IPS DF 4.7 (cell line): ENCODE measurements around the gene ALDH5A1.
"Not testable (repeated sequence)": the region's sequence is repeated elsewhere in the genome, so short reads cannot be mapped to it uniquely, and the experiment has no call there.

Source experiments
- DNase-seq: peaks from one replicate; pipeline ENCODE4 v3.0.0-alpha.2; 2013; ENCODE audit warnings: low spot score; ENCODE audit errors: extremely low read depth

ALDH5A1 gene

DNA sequence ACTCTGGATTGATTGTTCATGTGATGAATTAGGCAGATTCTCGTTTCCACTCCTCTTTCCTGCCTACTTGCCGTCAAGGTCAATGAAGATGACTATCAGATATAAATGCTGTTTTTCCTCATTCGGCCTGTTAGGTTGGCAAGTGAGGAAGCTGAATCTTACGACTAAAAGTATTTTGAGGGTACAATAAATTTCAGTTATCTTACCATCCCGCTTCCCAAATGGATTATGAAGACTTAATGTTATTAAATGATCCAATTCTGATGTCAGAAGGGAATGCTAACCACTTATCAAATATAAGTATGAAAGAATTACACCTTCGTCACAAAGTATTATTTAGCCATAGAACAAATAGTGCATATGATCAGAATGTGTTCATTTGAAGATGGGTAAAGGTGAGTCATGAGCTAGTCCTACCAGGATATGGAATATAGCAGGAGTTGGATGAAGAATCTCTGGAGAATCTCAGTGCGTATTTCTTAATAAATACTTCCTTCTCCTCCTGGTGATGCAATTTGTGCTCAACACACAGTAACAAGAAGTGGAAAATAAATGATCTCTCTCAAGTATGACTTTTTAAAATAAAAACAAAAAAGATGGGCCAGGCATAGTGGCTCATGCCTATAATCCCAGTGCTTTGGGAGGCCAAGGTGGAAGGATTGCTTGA lies 10.0 kb upstream of the ALDH5A1 start:
- DNase-seq, result no peak

- DNase-seq, result no peak
Observed at GRCh38 chr6:24486065-24486464, 8.7 kb upstream of the ALDH5A1 start.

DNA sequence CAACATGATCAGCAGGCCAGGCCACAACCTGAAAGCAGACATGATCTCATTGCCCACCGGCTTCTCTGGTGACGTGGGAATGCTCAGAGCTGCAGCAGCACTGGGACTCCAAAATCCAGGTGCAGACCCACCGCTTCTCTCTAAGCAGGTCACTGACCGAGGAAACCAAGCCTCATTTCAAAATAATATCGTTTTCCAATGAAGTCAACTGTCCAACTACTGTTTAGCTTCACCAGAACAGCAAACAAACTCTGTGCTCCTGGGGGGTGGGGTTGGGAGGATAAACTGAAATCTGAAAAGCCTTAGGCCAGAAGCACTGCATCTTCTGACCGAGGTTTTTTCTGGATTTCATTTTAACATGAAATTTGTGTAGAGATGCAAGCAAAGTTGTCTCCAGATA lies 5.3 kb upstream of the ALDH5A1 start, which contains the start of gene GPLD1:
Gene GPLD1, minus strand, starts transcription at position 109 of the 400 bp plus-strand sequence. Its CDS starts 67 bp downstream, at position 42.
- no peak for DNase-seq

DNA sequence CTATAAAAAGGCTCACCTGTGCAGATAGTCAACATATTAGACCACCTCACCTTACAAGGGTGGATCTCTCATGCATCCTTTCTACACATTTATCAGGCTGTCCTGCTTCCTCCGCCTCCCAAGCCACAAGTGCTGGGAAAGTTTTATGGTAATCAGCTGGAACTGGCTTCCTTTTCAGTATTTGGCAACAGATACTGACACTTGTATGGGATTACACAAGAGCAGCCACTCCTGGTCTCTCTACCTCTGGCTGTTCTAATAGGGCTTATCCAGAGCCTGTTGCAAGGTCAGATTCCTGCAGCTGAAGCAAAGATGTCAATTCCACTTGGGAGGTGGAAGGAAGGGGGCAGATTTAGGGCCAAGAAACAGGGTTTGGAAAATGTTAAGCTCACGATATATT lies 4.9 kb upstream of the ALDH5A1 start:
- no peak for DNase-seq

GRCh38 chr6:24490948-24491347 lies 3.8 kb upstream of the ALDH5A1 start:
- DNase-seq, result no peak

GRCh38 chr6:24492475-24492874 lies 2.3 kb upstream of the ALDH5A1 start:
- no peak for DNase-seq

- DNase-seq, result no peak
Observed at GRCh38 chr6:24493945-24494820, 586 bp upstream of the ALDH5A1 start.

DNA sequence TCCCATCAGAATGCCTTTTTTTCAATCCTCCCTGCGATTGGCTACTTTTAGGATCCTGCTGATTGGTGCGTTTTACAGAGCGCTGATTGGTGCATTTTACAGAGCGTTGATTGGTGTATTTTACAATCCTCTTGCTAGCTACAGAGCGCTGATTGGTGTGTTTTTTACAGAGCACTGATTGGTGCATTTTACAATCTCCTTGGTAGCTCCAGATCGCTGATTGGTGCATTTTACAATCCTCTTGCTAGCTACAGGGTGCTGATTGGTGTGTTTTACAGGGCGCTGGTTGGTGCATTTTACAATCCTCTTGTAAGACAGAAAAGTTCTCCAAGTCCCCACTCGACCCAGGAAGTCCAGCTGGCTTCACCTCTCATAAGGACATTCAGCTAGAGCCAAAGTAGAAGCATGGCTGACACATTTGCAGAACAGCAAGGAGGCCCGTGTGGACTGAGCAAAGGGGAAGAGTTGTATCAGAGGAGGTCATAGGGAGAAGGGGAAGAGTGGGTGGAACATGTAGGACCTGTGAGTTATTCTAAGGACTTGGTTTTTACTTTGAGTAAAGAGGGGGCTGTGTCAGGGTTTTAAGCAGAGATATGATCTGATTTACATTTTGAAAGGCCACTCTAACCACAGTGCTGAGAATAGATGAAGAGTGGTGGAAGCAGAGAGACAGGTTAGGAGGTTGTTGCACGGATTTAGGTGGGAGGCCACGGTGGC lies 2.6 kb downstream of the ALDH5A1 start:
- DNase-seq, result no peak

DNA sequence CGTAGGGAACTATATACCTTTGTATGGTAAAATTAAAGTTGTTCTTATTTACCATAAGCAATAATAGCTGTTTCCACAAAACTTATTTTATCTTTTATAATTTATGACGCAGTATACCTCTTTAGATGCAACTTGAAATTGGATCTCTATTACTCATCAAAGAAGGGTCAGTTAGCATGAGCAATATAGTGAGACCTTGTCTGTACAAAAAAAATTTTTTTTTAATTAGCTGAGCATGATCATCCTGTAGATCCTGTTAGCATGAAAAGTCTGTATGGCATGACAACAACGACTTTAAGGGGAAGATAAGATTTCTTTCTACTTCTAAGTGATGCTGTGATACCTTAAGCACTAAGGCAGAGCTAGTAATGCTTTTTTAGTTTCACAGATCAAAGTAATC lies 5.9 kb downstream of the ALDH5A1 start:
- no peak for DNase-seq

DNA sequence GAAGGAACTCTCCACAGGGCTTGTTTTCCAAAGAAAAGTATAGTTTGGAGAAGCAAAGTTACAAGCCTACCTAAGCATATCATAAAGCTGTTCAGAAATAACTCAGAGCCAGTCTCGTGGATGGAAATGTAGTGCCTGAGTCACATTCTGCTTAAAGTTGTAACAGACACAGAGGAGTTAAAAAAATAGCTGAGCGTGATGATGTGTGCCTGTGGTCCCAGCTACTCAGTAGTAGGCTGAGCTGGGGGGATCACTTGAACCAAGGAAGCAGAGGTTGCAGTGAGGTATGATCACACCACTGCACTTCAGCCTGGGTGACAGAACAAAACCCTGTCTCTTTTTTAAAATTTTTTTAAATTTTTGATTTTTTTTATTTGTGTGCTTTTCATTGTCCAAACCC lies 6.6 kb downstream of the ALDH5A1 start:
- DNase-seq, result no peak

GRCh38 chr6:24501914-24502313 lies 7.1 kb downstream of the ALDH5A1 start:
- DNase-seq, result no peak

GRCh38 chr6:24504287-24504648 lies 9.5 kb downstream of the ALDH5A1 start:
- no peak for DNase-seq

GRCh38 chr6:24504649-24505586 lies 10.1 kb downstream of the ALDH5A1 start:
- no peak for DNase-seq

DNA sequence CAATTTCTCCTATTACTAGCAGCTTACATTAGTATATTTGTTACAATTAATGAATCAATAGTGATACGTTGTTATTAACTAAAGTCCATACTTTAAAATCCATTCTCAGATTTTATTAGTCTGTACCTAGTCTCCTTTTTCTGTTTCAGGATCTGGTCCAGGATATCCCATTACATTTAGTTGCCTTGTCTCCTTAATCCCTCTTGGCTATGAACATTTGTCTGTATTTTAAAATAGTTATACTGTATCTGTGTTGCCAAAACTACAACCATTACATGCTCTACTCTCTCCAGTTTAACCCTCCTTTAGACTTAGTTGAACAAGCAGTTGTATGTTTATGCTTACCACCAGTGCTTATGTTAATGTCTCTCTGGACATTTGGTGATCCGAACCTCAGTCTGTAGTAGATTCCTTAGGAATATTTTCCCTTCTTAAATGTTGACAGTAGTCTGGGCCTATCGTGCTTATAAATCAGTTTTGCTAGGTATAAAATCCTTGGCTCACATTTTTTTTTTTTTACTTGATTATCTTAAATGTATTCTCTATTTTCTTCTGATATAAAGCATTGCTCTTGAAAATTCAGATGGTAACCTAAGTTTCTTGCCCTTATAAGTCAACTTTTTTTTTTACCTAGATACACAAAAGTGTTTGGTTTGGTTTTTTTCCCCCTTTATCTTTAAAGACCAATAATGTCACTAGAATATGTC lies 12.2 kb downstream of the ALDH5A1 start:
- no peak for DNase-seq

DNA sequence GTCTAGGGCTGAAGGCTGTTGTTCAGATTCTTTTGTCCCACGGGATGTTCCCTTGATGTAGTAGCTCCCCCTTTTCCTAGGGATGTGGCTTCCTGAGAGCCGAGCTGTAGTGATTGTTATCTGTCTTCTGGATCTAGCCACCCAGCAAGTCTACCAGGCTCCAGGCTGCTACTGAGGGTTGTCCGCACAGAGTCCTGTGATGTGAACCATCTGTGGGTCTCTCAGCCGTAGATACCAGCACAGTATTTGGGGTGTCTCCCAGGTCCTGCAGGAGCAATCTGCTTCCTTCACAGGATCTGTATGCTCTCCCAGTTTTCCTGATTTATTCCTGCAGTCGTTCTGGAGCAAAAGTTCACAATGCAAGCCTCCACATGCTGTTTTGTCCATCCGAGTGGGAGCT lies 17.2 kb downstream of the ALDH5A1 start:
- DNase-seq, result not testable (repeated sequence)

DNA sequence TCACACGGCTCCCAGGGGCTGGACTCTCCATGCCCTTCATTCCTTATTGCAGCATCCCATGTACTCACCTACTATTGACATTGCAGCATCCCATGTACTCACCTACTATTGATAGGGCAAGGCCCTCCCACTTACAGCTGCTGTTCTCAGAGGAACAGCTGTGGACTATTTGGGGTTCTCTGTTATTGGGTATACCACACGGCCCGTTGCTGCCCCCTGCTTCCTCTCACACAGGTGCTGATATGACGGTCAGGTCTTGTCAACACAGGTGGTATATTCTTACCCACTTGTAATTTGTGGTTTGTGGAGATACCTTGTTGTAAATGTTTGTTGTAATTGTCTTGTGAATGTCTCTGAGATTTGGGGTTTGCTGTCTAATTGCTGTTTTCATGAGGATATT lies 18.8 kb downstream of the ALDH5A1 start:
- no peak for DNase-seq

GRCh38 chr6:24517659-24518543 lies 23.1 kb downstream of the ALDH5A1 start:
- DNase-seq, result no peak

- peak; percentile 5 for DNase-seq
Observed at GRCh38 chr6:24520929-24521546, 26.3 kb downstream of the ALDH5A1 start.
